Measurements from ENCODE around the gene PTPRK. TPM values are rescaled to one million over a fixed set of nuclear protein-coding genes. Genes with fewer than 3 reads are reported as not detected.

Gene PTPRK
- total and polyA plus RNA-seq, 2 of the 13 experiments (the other 11 are each of a cell fraction or from before 2014, with no cell fraction given), result 43.6 to 98.3 TPM

DNA sequence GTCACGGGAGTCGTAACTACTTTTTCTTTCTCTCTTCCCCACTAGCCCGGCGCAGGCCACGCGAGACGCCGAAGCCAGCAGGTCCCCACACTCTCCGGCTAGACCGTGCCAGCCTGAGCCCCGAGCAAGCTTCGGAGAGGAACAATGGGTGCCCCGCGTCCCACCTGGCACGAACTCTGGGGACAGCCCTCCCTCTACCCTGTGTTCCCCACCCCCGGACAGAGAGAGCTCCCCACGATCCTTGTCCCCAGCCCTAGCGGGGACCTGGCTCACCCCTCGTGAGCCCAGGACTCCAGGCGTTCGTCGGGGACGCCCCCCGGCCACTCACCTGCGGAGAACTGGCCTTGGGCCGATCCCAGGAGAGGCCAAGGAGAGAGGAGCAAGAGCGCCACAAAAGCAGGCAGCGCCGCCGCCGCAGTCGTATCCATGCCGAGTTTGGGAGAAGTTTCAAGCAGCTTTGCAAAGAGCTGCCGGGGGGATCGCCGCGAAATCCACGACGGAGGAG is 416 bp downstream of the PTPRK start (continued):
- TF ChIP-seq, protein P1, sequence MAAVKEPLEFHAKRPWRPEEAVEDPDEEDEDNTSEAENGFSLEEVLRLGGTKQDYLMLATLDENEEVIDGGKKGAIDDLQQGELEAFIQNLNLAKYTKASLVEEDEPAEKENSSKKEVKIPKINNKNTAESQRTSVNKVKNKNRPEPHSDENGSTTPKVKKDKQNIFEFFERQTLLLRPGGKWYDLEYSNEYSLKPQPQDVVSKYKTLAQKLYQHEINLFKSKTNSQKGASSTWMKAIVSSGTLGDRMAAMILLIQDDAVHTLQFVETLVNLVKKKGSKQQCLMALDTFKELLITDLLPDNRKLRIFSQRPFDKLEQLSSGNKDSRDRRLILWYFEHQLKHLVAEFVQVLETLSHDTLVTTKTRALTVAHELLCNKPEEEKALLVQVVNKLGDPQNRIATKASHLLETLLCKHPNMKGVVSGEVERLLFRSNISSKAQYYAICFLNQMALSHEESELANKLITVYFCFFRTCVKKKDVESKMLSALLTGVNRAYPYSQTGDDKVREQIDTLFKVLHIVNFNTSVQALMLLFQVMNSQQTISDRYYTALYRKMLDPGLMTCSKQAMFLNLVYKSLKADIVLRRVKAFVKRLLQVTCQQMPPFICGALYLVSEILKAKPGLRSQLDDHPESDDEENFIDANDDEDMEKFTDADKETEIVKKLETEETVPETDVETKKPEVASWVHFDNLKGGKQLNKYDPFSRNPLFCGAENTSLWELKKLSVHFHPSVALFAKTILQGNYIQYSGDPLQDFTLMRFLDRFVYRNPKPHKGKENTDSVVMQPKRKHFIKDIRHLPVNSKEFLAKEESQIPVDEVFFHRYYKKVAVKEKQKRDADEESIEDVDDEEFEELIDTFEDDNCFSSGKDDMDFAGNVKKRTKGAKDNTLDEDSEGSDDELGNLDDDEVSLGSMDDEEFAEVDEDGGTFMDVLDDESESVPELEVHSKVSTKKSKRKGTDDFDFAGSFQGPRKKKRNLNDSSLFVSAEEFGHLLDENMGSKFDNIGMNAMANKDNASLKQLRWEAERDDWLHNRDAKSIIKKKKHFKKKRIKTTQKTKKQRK (IDR thresholded peaks at IDR 0.05; ENCODE audit: low read length), result no peak
- TF ChIP-seq, protein P2, sequence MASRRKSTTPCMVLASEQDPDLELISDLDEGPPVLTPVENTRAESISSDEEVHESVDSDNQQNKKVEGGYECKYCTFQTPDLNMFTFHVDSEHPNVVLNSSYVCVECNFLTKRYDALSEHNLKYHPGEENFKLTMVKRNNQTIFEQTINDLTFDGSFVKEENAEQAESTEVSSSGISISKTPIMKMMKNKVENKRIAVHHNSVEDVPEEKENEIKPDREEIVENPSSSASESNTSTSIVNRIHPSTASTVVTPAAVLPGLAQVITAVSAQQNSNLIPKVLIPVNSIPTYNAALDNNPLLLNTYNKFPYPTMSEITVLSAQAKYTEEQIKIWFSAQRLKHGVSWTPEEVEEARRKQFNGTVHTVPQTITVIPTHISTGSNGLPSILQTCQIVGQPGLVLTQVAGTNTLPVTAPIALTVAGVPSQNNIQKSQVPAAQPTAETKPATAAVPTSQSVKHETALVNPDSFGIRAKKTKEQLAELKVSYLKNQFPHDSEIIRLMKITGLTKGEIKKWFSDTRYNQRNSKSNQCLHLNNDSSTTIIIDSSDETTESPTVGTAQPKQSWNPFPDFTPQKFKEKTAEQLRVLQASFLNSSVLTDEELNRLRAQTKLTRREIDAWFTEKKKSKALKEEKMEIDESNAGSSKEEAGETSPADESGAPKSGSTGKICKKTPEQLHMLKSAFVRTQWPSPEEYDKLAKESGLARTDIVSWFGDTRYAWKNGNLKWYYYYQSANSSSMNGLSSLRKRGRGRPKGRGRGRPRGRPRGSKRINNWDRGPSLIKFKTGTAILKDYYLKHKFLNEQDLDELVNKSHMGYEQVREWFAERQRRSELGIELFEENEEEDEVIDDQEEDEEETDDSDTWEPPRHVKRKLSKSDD (CRISPR knock-in tag; IDR thresholded peaks at IDR 0.05; ENCODE audit: low read depth), result no peak; the same call in 1 of the 2 replicates
- no peak for TF ChIP-seq HMG20A (CRISPR knock-in tag; IDR thresholded peaks at IDR 0.05; ENCODE audit: borderline replicate concordance)

- no peaks in the 10 kb centered on the region; a peak in 1 of 5 replicates for H3K36me3 ChIP-seq (replicated peaks in 1 of 2; ENCODE audit: control insufficient read depth in 1 of 2, insufficient read depth in 2 of 2, low read length in 2 of 2)
- peak overlapping the region; percentile 95 for H3K9ac ChIP-seq (ENCODE audit: insufficient read depth, low read depth, low read length)
- H3K27ac ChIP-seq (ENCODE audit: extremely low read length, insufficient read depth, low read length), result peak overlapping the region; percentile 93
- no peak overlapping the region for H2AFZ ChIP-seq (ENCODE audit: low read length)
- in situ Hi-C loops (cut with HindIII; ENCODE audit: extremely low pct_ligation_motif_present, low pct_unique_long_range_greater_than_20kb), result no loop called here
- peaks cover 60% of the 10 kb centered on the region for H3K79me2 ChIP-seq (ENCODE audit: insufficient read depth, low read length)
- intact Hi-C loops (cut with micrococcal nuclease; ENCODE audit: unreplicated experiment), result loop anchor here (2.0 to 10.0 kb wide), 3 partner anchors 55 to 515 kb away; no protein-coding TSS in a partner anchor
- no peaks in the 10 kb centered on the region for H3K9me3 ChIP-seq (ENCODE audit: low read length)
- BruUV-seq (replicated peaks), result TSS peak; percentile 22
- peak; percentile 64 for FAIRE-seq
- peak; percentile 87 for DNase-seq (ENCODE audit: low spot score)
- no peaks in the 10 kb centered on the region; a peak in 1 of 5 replicates for H3K27me3 ChIP-seq (ENCODE audit: control insufficient read depth in 1 of 2, insufficient read depth in 2 of 2, low read length in 2 of 2)
- peak overlapping the region; percentile 74 to 98 (median 97) for H3K4me3 ChIP-seq (replicated peaks in 1 of 3; ENCODE audit: insufficient read depth in 1 of 3, low read depth in 2 of 3, low read length in 3 of 3)
- peaks cover 55% of the 10 kb centered on the region for H3K4me1 ChIP-seq (ENCODE audit: insufficient read depth, low read length)
- peaks cover 17% of the 10 kb centered on the region for H4K20me1 ChIP-seq (ENCODE audit: insufficient read depth, low read length)
- H3K4me2 ChIP-seq (ENCODE audit: low read depth, low read length), result peak overlapping the region; percentile 88
- ATAC-seq, result peak; percentile 76
- ChIA-PET POLR2A (interaction anchor here (1.2 to 6.1 kb wide), 8 partner anchors 9 to 456 kb away, joined by 3 to 134 read pairs (median 10); no protein-coding TSS in a partner anchor), CTCF (ENCODE audit: low intra/inter-chr PET ratio, low total read pairs) (no interaction called here)
- under 1% methylated on average over 27 of the region's 46 CpGs for WGBS (ENCODE audit: low lambda C conversion rate)
- TF ChIP-seq ZSCAN25 (CRISPR knock-in tag; IDR thresholded peaks at IDR 0.05) (no peak), SP4 (CRISPR knock-in tag; IDR thresholded peaks at IDR 0.05) (no peak), ZNF512 (CRISPR knock-in tag; IDR thresholded peaks at IDR 0.05) (no peak)
- TF ChIP-seq, protein P3, sequence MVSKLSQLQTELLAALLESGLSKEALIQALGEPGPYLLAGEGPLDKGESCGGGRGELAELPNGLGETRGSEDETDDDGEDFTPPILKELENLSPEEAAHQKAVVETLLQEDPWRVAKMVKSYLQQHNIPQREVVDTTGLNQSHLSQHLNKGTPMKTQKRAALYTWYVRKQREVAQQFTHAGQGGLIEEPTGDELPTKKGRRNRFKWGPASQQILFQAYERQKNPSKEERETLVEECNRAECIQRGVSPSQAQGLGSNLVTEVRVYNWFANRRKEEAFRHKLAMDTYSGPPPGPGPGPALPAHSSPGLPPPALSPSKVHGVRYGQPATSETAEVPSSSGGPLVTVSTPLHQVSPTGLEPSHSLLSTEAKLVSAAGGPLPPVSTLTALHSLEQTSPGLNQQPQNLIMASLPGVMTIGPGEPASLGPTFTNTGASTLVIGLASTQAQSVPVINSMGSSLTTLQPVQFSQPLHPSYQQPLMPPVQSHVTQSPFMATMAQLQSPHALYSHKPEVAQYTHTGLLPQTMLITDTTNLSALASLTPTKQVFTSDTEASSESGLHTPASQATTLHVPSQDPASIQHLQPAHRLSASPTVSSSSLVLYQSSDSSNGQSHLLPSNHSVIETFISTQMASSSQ (IDR thresholded peaks at IDR 0.05; ENCODE audit: low read depth), result no peak
- TF ChIP-seq, protein P3 (CRISPR knock-in tag; IDR thresholded peaks at IDR 0.05; ENCODE audit: borderline replicate concordance), result no peak
These were observed 1.1 kb downstream of the PTPRK start for GRCh38 chr6:128519132-128519930.

Data from HepG2 (cell line).